Parathyroid adenoma (tissue), 2 donors: Measurements from ENCODE around the gene MAL.

ENCODE experiments used
- H2AFZ ChIP-seq: fragments of 300-600 bp; sonication (generic); one replicate; pipeline ENCODE4 v1.7.0; 2017; ENCODE audit warnings: antibody characterized with exemption, mild to moderate bottlenecking
- H3K27ac ChIP-seq: fragments of 300-600 bp; sonication (generic); one replicate; pipeline ENCODE4 v1.7.0; 2017
- H3K27me3 ChIP-seq: fragments of 300-600 bp; sonication (generic); one replicate; pipeline ENCODE4 v1.7.0; 2017; ENCODE audit warnings: low read length; ENCODE audit not compliant: control insufficient read depth, insufficient read depth
- H3K36me3 ChIP-seq: fragments of 300-600 bp; sonication (generic); one replicate; pipeline ENCODE4 v1.7.0; 2017; ENCODE audit warnings: low read length; ENCODE audit not compliant: control insufficient read depth, insufficient read depth
- H3K4me1 ChIP-seq: fragments of 300-600 bp; sonication (generic); one replicate; pipeline ENCODE4 v1.7.0; 2017; ENCODE audit warnings: control low read depth
- H3K4me2 ChIP-seq: fragments of 300-600 bp; sonication (generic); one replicate; pipeline ENCODE4 v1.7.0; 2017; ENCODE audit warnings: low read length
- H3K4me3 ChIP-seq: fragments of 300-600 bp; sonication (generic); one replicate; pipeline ENCODE4 v1.7.0; 2017; ENCODE audit warnings: low read depth, low read length
- H3K79me2 ChIP-seq: fragments of 300-600 bp; sonication (generic); one replicate; pipeline ENCODE4 v1.7.0; 2017; ENCODE audit warnings: control low read depth
- H3K9ac ChIP-seq: fragments of 300-600 bp; sonication (generic); one replicate; pipeline ENCODE4 v1.7.0; 2017; ENCODE audit warnings: mild to moderate bottlenecking
- H3K9me3 ChIP-seq: fragments of 300-600 bp; sonication (generic); one replicate; pipeline ENCODE4 v1.7.0; 2017; ENCODE audit warnings: low read length; ENCODE audit not compliant: control insufficient read depth
- TF ChIP-seq, protein P1 (sequence below): fragments of 300-600 bp; sonication (generic); IDR thresholded peaks from one replicate; pipeline ENCODE4 v1.7.0; 2017; ENCODE audit warnings: antibody characterized with exemption, mild to moderate bottlenecking
- donor health status: primary hyperparathyroidism.

Gene MAL

DNA sequence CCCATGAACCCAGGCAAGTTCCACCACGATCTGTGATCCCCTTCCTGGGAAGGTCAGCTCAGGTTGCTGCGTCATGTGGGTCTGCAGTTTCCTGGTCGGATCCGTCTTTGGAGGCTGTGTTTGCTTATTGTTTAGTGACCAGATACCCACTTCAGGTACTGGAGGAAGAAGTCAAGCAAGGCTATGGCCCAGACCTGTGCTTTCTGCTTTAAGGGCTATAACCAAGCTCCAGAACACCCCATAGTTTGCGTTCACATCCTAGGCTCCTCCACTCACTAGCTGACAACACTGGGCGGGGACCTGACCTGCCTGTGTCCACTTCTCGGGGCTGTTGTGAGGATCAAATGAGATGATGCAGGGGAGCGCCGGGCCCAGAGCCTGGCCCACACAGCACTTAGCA is 44.0 kb downstream of the MAL start:
- Histone ChIP-seq H3K9ac (no peak overlapping the region), H3K9me3 (no peaks in the 10 kb centered on the region), H3K36me3 (no peaks in the 10 kb centered on the region), H3K4me2 (no peak overlapping the region), H3K27ac (no peak overlapping the region), H3K4me1 (no peaks in the 10 kb centered on the region), H3K4me3 (no peak overlapping the region), H3K79me2 (no peaks in the 10 kb centered on the region), H3K27me3 (no peaks in the 10 kb centered on the region), H2AFZ (no peak overlapping the region)
- TF ChIP-seq, protein P1, sequence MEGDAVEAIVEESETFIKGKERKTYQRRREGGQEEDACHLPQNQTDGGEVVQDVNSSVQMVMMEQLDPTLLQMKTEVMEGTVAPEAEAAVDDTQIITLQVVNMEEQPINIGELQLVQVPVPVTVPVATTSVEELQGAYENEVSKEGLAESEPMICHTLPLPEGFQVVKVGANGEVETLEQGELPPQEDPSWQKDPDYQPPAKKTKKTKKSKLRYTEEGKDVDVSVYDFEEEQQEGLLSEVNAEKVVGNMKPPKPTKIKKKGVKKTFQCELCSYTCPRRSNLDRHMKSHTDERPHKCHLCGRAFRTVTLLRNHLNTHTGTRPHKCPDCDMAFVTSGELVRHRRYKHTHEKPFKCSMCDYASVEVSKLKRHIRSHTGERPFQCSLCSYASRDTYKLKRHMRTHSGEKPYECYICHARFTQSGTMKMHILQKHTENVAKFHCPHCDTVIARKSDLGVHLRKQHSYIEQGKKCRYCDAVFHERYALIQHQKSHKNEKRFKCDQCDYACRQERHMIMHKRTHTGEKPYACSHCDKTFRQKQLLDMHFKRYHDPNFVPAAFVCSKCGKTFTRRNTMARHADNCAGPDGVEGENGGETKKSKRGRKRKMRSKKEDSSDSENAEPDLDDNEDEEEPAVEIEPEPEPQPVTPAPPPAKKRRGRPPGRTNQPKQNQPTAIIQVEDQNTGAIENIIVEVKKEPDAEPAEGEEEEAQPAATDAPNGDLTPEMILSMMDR: no peak

DNA sequence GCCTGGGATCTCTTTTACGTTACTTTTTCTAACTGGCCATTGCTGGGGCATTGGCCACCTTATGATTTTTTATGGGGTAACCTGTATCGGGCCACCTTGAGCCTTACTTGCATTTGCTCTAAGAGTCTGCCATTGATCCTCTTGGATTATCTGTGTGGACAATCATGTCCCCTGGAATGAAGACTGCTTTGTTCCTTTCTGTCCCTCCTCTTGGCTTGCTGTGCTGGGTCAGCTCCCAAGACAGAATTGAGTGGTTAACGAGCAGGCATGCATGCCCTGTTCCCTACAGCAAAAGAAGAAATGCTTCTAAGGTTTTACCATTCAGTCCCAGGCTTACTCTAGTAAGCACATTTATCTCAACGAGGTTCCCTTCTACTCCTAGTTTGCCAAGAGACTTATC is 46.3 kb downstream of the MAL start:
- H3K27ac ChIP-seq: no peak overlapping the region
- H3K36me3 ChIP-seq: no peaks in the 10 kb centered on the region
- no peaks in the 10 kb centered on the region for H3K79me2 ChIP-seq
- H3K9ac ChIP-seq: no peak overlapping the region
- no peaks in the 10 kb centered on the region for H3K27me3 ChIP-seq
- TF ChIP-seq, protein P1: no peak
- no peak overlapping the region for H2AFZ ChIP-seq
- H3K4me1 ChIP-seq: no peaks in the 10 kb centered on the region
- H3K9me3 ChIP-seq: no peaks in the 10 kb centered on the region
- no peak overlapping the region for H3K4me2 ChIP-seq
- H3K4me3 ChIP-seq: no peak overlapping the region

DNA sequence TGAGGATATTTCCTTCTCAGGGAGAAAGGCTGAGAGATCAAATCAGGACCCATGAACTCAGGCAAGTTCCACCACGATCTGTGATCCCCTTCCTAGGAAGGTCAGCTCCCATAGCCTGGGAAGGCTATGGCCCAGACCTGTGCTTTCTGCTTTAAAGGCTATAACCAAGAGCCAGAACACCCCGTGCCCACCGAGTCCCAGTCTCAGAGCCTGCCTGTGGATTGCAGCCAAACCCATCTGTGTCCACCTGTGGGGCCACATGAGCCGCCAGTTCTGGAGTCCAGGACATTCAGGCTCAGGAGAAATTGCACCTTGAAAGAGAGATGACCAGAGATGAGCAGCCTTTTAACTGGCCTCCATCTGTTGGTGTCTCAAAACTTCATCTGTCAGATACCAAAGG is 46.9 kb downstream of the MAL start:
- Histone ChIP-seq H3K4me3 (no peak overlapping the region), H3K79me2 (no peaks in the 10 kb centered on the region), H3K4me1 (no peaks in the 10 kb centered on the region), H3K27me3 (no peaks in the 10 kb centered on the region), H3K27ac (no peak overlapping the region), H3K4me2 (no peak overlapping the region), H2AFZ (no peak overlapping the region), H3K9me3 (no peaks in the 10 kb centered on the region), H3K9ac (no peak overlapping the region), H3K36me3 (no peaks in the 10 kb centered on the region)
- TF ChIP-seq, protein P1: no peak

DNA sequence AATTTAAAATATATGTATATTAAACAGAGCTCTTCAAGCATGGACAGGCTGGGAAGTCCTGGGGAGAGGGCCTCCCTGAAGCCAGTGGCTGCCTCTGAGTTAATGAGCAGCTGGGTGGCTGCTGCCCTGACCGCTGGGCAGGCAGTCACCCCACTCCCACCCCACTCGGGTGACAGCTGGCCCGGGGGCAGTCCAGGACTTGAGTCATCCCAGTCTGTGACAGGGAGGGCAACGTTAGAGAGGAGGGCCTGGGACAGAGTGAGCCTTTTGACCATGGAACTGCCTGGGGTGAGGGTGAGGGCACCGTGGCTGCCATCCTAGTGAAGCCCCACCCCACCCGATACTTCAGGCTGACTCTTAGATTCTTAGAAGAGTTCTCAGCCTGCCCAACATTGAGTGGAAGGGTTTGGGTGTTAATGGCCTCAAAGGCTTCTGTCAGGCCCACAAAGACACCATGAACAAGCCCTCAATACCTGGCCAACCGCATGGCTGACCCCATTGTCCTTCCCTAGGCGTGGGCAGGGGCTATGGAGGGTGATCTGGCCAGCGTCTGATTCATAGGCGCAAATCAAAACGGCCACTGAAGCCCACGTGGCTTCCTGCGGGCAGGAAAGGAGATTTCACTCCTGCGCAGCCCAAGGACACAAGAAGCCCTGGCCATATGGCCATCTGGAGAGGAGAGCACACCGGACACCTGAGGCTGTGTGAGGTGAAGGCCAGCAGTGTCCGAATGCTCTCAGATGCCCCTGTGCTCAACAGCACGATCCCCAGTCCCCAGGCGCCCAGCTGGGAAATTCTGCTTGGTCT is 48.6 kb downstream of the MAL start:
- Histone ChIP-seq H2AFZ (no peak overlapping the region), H3K9me3 (no peaks in the 10 kb centered on the region), H3K27ac (no peak overlapping the region), H3K27me3 (no peaks in the 10 kb centered on the region), H3K4me2 (no peak overlapping the region), H3K9ac (no peak overlapping the region), H3K4me3 (no peak overlapping the region), H3K79me2 (no peaks in the 10 kb centered on the region), H3K4me1 (no peaks in the 10 kb centered on the region), H3K36me3 (no peaks in the 10 kb centered on the region)
- TF ChIP-seq, protein P1: no peak
